Activated CD8-positive, alpha-beta memory T cell treated with anti-CD3 and anti-CD28 coated beads, Interleukin-2, amount 50 U/mL, for 1 hour (primary cell): Measurements from ENCODE around the gene PIK3R2.
"Not testable (repeated sequence)": the region's sequence is repeated elsewhere in the genome, so short reads cannot be mapped to it uniquely, and the experiment has no call there.

Experiments
- DNase-seq: peaks from one replicate; pipeline ENCODE4 v3.0.0-alpha.2; 2020; ENCODE audit errors: extremely low read depth

The PIK3R2 gene

DNA sequence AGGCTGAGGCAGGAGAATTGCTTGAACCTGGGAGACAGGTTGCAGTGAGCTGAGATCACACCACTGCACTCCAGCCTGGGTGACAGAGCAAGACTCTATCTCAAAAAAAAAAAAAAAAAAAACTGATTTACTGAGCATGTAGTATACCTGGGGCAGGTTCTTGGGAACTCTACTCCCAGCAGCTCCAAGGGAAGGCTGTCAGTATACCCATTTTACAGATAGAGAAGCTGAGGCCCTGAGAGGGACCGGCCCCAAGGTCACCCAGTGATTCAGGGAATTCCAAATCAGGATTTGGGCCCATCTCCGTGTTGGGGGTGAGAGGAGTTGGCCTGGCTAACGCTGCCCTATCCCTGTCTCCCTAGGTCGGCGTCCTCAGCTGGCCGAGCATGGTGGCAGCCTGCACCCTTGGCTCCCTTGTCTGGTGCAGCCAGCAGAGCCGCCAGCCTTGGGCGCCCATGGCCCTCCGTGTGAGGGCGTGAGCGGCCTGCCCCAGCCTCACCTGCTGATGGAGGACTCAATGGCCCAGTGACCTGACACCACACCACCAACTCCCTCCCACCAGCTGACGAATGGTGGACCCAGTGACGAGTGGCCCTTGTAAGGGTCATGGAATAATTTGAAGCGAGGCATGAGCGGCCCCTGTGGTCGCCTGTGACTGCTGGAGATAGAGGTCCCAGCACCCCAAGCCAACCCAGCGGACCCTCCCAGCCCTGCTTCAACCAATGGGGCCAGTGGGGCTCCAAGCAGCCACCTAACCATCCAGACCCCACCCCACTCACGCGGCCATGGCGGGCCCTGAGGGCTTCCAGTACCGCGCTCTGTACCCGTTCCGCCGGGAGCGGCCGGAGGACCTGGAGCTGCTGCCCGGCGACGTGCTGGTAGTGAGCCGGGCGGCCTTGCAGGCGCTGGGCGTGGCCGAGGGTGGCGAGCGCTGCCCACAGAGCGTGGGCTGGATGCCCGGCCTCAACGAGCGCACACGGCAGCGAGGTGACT is 2.4 kb downstream of the PIK3R2 start:
- no peak for DNase-seq

DNA sequence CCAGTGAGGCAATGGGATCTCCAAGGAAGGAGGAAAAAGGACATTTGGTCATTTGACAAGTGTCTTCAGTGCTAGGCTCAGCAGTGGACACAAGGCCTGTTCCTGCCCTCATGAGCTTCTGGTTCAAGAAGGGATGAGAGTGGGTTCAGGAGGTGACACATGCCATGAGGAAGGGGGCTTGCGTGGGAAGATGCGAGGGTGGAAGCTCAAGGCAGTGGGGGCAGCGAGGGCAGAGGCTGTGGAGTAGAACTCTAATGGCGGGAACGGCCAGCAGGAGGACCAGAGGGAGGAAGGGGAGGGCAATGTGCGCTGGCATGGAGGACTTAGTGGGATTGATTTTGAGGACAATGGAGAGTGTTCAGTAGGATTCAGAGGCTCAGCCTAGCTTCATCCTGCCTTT is 3.3 kb downstream of the PIK3R2 start:
- DNase-seq = no peak

DNA sequence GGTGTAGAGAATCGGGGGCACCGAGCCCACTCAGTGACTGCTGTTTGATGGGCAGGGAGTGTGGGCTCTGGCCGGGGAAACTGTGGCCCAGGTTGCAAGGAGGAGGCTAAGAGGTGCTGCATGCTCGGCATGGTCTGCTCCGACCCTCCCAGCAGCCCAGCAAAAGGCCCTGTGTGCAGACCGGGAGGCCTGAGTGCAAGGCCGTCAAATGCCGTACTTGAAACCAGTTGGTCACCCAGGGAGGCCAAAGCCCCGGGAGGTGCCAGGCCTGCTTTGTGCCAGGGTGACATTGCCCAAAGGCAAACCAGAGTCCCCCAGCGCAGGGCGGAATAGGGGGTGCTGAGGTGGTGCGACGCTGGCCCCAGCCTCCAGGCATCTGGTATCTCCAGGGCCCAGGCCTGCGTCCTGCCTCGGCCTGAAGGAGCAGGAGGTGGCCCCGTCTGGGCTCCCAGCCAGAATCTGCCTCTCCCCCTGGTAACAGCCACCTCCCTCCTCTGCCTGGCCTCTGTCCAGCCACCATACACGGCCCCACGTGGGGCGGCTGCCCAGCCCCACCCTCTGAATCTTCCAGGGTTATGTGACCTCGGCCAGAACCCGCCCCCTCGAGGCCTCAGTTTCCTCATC is 4.0 kb downstream of the PIK3R2 start:
- no peak for DNase-seq

DNA sequence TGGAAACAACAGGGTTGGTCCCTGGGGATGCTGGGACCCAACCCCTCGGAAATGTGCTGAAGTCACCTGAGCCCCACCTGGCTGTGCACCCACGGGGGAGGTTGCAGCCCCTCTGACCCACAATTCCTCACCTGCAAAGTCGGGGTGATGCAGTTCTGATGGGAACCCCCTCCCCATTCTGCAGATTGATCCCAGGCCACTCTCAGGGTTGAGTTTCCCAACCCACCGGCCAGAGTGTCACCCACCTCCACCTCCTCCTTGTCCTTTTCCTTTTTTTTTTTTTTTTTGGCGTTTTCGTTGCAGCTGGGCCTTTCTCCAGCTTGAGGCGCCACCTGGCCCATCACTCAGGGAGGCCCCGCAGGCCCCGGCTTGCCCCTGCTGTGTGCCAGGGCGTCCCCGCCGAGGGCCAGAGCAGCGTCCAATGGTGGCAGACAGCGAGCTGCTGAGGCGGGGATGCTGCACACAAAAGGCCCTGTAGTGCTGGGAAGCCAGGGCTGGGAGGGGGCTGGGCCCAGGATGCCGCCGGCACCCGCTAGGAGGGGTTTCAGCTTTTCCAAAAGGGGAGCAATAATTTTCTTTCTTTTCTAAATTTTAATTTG is 4.6 kb downstream of the PIK3R2 start:
- DNase-seq = no peak

DNA sequence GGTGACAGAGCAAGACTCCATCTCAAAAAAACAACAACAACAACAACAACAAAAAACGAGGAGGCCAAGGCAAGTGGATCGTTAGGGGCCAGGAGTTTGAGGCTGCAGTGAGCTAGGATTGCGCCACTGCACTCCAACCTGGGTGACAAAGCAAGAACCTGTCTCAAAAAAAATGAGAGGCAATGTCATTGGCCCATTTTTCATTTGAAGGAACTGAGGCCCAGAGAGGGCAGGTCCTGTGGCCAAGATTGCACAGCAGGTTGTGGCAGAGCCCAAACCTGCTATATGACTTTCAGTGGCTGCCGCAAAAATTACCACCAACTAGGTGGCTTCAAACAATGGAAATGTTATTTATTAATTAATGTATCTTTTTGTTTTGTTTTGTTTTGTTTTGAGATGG is 5.5 kb downstream of the PIK3R2 start:
- DNase-seq = no peak

DNA sequence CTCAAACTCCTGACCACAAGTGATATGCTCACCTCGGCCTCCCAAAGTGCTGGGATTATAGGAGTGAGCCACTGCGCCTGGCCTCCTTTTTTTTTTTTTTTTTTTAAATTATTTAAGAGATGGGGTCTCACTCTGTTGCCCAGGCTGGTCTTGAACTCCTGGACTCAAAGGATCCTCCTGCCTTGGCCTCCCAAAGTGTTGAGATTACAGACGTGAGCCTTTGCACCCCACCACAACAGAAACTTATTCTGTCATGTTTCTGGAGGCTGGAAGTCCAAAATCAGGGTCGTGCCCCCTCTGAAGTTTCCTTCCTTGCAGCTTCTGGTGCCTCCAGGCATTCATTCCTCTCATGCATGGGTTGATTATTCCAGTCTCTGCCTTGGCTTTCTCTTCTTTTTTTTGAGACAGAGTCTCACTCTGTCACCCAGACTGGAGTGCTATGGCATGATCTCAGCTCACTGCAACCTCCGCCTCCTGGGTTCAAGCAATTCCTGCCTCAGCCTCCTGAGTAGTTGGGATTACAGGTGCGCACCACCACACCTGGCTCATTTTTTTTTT is 6.2 kb downstream of the PIK3R2 start:
- DNase-seq = not testable (repeated sequence)

DNA sequence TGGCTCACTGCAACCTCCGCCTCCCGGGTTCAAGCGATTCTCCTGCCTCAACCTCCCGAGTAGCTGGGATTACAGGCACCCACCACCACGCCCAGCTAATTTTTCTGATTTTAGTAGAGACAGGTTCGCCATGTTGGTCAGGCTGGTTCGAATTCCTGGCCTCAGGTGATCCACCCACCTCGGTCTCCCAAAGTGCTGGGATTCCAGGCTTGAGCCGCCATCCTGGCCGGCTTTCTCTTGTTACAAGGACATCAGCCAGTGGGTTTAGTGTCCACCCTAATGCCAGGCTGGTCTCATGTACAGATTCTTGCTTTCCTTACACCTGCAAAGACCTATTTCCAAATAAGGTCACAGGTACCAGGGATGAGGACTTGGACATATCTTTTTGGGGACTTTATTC is 6.8 kb downstream of the PIK3R2 start:
- DNase-seq = no peak

DNA sequence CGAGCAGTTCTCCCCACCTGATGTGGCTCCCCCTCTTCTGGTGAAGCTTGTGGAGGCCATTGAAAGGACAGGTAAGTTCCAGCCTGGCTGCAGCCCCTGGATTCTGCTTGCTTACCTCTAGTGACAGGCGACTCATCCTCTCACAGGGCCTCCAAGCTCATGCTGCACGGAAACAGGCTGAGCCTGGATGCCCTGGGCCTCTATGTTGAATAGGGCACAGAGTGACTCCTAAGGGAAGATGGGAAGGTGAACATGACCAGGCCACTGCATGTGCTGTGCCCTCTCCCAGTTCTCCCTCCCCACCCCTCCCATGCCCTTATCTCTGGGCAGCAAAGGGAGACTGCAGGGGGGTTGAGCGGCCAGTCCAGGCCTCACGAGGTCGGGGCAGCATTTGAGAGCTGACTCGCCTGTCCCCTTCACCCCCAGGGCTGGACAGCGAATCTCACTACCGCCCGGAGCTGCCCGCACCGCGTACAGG is 7.6 kb downstream of the PIK3R2 start:
- no peak for DNase-seq

DNA sequence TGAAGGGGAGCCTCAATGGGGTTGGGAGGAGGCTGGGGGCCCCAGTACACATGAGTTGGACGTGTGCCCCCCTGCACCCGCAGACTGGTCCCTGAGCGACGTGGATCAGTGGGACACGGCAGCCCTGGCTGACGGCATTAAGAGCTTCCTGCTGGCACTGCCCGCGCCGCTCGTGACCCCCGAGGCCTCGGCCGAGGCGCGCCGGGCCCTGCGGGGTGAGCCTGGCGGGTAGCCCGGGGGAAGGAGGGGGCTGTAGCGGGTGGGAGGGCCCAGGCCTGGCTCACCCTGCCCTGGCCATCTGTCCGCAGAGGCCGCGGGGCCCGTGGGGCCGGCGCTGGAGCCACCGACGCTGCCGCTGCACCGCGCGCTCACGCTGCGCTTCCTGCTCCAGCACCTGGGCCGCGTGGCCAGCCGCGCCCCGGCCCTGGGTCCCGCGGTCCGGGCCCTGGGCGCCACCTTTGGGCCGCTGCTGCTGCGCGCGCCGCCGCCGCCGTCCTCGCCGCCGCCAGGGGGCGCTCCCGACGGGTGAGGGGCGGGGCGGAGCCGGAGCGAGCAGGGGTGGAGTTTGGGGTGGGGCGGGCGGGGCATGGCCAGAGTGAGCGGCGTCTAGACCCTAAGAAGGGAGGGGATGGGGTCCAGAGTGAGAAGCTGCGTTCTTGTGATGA is 8.1 kb downstream of the PIK3R2 start:
- DNase-seq = no peak

DNA sequence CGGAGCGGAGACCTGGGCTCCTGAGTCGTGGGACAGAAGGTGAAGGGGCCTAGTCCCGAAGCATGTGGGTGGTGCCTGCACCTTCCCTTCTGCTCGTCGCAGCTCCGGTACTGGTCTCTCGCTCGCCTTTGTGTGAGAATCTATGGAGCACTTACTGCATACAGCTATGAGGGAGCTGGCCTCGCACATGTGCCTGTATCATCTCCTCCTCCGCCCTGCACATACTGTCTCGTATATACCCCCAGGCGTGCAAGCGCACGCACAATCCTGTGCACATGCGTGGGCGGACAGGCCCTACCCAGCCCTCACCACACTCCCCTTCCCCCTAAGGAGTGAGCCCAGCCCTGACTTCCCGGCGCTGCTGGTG is 8.7 kb downstream of the PIK3R2 start:
- no peak for DNase-seq

DNA sequence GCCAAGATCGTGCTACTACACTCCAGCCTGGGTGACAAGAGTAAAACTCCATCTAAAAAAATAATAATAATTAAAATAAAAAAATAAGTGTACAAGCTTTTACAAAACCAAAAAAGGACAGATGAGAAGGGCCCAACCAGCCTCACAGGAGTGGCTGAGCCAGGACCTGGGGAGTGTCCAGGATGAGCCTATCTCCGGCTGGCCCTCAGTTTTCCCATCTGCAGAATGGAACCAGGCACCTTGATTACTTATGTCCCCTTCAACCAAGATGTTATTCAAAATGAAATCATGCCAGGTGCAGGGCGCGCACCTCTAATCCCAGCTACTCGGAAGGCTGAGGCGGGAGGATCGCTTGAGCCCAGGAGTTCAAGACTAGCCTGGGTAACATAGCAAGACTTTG is 11.1 kb downstream of the PIK3R2 start:
- DNase-seq = no peak

DNA sequence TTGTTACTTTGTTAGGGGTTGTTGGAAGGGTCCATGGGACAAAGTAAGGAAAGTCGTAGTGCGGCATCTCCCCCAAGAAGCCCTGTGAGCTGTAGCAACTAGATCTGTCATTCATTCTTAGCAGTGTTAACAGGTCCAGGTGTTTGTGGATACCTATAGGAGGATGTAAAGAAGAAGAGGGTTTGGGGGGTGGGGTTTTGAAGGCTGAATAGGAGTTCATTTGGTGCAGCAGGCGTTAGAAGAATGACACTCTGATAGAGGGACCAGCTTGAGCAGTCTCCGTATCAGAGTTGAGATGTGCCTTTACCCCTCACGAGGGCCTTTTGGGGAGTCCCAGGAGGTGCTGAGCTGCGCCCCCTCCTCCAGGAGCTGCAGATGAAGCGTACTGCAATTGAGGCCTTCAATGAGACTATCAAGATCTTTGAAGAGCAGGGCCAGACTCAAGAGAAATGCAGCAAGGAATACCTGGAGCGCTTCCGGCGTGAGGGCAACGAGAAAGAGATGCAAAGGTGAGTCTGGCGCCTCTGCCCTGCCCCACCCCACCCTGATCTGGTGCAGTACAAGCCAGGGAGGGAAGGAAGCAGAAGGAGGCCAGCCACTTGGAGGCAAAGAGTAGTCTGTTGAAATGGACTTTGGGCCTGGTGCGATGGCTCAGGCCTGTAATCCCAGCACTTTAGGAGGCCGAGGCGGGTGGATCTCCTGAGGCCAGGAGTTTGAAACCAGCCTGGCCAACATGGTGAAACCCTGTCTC is 13.0 kb downstream of the PIK3R2 start:
- DNase-seq = no peak

DNA sequence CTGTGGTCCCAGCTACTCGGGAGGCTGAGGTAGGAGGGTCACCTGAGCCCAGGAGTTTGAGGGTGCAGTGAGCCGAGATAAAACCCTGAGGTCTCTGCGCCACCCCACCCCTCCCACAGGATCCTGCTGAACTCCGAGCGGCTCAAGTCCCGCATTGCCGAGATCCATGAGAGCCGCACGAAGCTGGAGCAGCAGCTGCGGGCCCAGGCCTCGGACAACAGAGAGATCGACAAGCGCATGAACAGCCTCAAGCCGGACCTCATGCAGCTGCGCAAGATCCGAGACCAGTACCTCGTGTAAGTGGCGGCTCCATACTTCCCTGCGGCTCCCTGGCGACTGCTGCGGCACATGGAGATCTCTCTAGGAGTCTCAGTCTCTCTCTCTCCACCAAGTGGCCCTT is 14.0 kb downstream of the PIK3R2 start:
- DNase-seq = no peak

DNA sequence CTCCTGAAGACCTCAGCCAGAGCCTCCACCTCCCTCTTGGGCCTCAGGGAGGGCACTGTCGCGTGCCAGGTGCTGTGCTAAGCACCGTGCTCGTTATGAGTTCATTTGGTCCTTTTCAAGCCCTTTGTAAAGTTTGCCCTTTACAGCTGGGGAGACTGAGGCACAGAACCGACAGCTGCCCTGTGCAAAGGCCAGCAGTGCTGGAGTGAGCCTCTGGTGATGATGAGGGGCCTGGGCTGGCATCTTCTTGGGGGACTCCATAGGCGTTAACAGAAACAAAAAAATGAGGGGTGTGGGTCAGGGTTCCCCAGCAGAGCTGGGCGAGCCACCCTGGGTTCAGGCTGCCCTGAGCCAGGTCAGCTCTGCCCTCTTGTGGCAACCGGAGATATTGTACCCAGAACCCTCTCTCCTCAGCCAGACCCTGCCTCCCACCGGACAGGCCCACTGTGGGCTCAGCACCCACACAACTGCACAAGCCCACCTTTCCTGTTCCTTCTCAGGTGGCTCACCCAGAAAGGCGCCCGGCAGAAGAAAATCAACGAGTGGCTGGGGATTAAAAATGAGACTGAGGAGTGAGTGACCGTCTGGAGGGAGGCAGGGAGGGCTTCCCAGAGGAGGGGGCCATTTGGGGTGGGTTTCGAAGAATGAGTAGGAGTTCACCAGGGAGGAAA is 15.1 kb downstream of the PIK3R2 start:
- DNase-seq = no peak

DNA sequence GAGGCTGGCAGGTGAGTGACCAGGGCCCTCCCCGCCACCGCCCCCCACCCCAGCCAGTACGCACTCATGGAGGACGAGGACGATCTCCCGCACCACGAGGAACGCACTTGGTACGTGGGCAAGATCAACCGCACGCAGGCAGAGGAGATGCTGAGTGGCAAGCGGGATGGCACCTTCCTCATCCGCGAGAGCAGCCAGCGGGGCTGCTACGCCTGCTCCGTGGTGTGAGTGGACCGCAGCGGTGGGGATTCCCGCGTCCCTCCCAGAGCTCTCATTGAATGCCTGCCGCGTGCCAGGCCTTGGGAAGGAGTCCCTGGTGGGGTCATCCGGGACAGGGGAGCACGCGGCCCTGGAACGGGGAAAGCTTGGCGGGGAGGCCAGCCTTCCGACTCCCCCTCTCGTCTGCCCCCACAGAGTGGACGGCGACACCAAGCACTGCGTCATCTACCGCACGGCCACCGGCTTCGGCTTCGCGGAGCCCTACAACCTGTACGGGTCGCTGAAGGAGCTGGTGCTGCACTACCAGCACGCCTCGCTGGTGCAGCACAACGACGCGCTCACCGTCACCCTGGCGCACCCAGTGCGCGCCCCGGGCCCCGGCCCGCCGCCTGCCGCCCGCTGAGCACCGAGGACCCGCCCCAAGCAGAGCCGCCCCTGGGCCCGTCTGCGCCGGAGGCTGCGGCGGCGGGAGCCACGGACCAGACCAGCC is 15.9 kb downstream of the PIK3R2 start:
- no peak for DNase-seq

DNA sequence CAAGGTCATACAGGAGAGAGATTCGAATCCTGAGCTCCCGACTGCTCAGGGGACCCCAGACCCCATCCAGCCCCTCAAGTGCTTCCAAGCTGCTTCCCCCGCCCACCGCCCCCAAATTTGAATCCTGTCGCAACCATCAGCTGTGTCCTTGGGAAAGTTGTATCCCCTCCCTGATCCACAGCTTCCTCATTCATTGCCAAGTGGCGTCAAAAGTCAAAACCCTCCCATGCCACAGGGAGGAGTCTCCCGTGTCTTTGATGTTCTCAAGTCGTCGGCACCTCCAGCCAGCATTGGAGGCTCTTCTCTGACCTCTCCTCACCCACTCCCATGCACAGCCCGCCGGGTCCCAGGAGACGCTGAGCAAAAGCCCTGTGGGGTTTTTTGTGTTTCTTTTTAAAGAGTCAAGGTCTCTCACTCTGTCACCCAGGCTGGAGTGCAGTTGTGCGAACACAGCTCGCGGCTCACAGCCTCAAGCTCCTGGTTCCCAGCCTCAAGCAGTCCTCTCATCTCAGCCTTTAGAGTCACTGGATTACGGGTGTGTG is 17.8 kb downstream of the PIK3R2 start:
- no peak for DNase-seq

DNA sequence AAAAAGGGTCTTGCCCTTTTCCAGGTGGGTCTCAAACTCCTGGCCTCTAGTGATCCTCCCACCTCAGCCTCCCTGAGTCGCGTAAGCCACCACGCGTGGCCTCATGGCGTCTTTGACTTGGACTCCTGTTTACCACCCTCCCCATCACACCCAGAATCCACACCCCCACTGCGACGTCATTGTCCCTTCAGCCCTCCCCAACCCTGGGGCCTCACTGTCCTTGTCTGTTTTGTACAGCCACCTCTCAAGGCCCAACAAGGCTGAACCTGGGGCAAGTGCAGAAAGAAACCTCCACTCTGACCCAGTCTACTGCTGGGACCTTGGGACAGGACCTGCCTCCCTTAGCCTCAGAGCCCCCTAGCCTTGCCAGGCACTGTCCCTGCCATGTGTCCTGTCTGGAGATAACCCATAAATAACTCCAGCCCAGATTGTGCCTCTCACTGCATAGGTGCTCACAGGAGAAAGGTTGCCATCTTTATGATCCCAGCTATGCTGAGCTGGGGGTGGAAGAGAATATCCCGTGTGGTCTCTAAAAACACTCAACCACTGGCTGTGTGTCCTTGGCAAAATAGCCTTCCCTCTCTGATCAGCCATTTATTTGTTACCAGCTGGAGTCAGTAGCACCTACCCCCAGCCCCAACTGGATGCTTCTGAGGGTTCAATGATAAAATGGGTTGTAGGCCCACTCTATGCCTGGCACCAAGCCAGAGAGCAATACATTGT is 18.8 kb downstream of the PIK3R2 start:
- DNase-seq = no peak

DNA sequence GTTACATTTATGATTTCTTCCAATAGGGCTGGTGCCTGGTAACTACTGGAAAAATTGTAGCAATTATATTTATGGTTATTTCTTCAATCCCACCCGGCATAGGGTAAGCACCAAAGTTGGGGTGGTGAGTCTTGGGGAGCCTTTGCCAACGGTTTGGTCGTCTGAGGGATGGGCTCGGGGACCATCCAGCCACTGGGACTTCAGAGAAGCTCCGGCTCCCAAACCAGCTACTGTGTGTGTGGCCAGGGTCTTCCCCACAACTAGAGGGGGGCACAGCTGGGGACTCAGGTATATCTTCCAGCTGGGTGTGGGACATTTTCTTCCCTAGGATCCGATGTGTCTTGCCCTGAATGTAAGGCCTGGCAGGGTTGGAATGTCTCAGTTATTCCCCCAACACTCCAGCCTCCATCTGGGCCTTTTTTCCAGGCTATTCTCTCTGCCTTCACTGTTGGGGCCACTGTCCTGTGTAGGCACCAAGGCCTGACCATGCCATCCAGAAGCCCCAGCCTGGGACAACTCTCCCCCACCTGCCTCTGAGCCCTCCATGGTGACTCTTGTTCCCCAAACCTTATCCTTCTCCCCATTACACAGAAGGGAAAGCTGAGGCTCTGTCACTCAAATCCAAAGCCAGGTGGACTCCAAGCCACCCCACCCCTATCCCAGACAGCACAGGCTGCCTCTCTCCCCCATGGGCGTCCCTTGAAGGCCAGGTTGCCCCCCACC is 19.5 kb downstream of the PIK3R2 start:
- DNase-seq = no peak
